Transverse colon (tissue), 4 donors: ENCODE measurements around the gene HCK. TPM values are rescaled to one million over a fixed set of nuclear protein-coding genes. Genes with fewer than 3 reads are reported as not detected.

Source experiments
- DNase-seq: peaks from one replicate; pipeline ENCODE4 v3.0.0-alpha.2; 2019
- H3K27ac ChIP-seq, 4 donors: fragments of 200-600 bp; sonication (generic); 2 replicates each; pipeline ENCODE4 v1.5.1; 2016 to 2018; ENCODE audit warnings: inconsistent platforms in 4 of 4
- H3K27me3 ChIP-seq: fragments of 200-600 bp; sonication (generic); 2 replicates; pipeline ENCODE4 v1.5.1; 2017; ENCODE audit warnings: inconsistent platforms
- H3K36me3 ChIP-seq, 4 donors: fragments of 200-600 bp; sonication (generic); 2 replicates each; pipeline ENCODE4 v1.5.1; 2017 to 2019; ENCODE audit warnings: inconsistent platforms in 4 of 4
- H3K4me1 ChIP-seq, 4 donors: fragments of 200-600 bp; sonication (generic); 2 replicates each; pipeline ENCODE4 v1.5.1; 2017 to 2020; ENCODE audit warnings: inconsistent platforms in 4 of 4
- H3K4me3 ChIP-seq, 4 donors: fragments of 200-600 bp; sonication (generic); 1 replicate in 1 of 4; 2 replicates in 3 of 4; pipeline versions ENCODE4 v1.5.1 to v1.6.1; 2017 to 2019; ENCODE audit warnings: inconsistent platforms in 4 of 4
- H3K9me3 ChIP-seq, 2 donors: fragments of 200-600 bp; sonication (generic); 2 replicates each; pipeline ENCODE4 v1.5.1; 2017 to 2019; ENCODE audit warnings: inconsistent platforms in 2 of 2
- CTCF ChIP-seq, 5 experiments: fragments of 200-600 bp in 3 of 5; fragments of 450-650 bp in 2 of 5; sonication (generic) in 3 of 5; IDR thresholded peaks; 1 replicate in 2 of 5; 2 replicates in 3 of 5; pipeline ENCODE4 v1.5.1; 2016 to 2017; ENCODE audit warnings: antibody characterized with exemption in 5 of 5, inconsistent platforms in 3 of 5, mild to moderate bottlenecking in 2 of 5, moderate library complexity in 1 of 5
- EP300 ChIP-seq: sonication (generic); formaldehyde crosslinking; IDR thresholded peaks from one replicate; pipeline ENCODE4 v1.6.1; 2017; ENCODE audit warnings: antibody characterized with exemption, low read depth
- POLR2A ChIP-seq: fragments of 450-650 bp; IDR thresholded peaks from one replicate; pipeline ENCODE4 v1.6.1; 2016; ENCODE audit warnings: antibody characterized with exemption, mild to moderate bottlenecking, moderate library complexity
- POLR2AphosphoS5 ChIP-seq, 3 donors: sonication (generic); formaldehyde crosslinking; IDR thresholded peaks; one replicate each; pipeline ENCODE4 v1.6.1; 2016; ENCODE audit warnings: antibody characterized with exemption in 3 of 3
- WGBS, 2 donors: methylation state at CpG; one replicate each; pipeline ENCODE4 v1.1.5; 2018; ENCODE audit warnings: low coverage in 1 of 2; 5-methylcytosine and 5-hydroxymethylcytosine counted together
- in situ Hi-C, 4 donors: fragments of 200-750 bp; cut with MboI; loops; one replicate each; pipeline versions ENCODE4 v1.15.0 to v1.15.1; 2017; ENCODE audit warnings: low sequenced_read_pairs in 3 of 4, low pct_ligation_motif_present in 1 of 4, low pct_unique_long_range_greater_than_20kb in 1 of 4
- intact Hi-C: fragments of 100-400 bp; cut with DNase I; formaldehyde crosslinking; loops from one replicate; pipeline ENCODE4 v1.15.1; 2023; ENCODE audit warnings: low total_unique reads
- total RNA-seq, 4 donors: library from RNA; depleted of rRNA; stranded (reverse); fragments of >200 nt; gene quantifications; one replicate each; pipeline ENCODE4 v1.1.0, GENCODE V29; 2016

The HCK gene
- total RNA-seq, 4 donors from 2014 or later: 9.7 to 22.7 (median 11.7) TPM

DNA sequence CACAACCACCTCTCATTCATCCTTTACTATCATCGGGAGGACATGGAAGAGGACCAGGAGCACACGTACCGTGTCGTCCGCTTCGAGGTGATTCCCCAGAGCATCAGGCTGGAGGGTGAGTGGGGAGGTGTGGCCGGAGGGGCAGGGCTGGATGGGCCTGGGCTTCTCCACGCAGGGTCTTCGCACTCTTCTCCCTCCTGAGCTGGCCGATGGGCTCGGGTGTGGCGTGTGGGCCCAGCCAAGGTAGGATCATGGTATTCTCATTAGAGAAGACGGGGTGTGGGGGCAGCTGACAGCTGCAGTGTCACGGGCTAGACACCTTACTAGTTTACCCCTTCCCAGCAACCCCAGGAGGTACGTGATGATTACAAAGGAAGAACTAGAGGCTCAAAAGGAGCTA, 90.9 kb downstream of the HCK start:
- no peak for DNase-seq
- in situ Hi-C loops: no loop called here
- TF ChIP-seq CTCF (IDR thresholded peaks at IDR 0.05) (no peak), POLR2A (no peak), EP300 (no peak), POLR2AphosphoS5 (IDR thresholded peaks at IDR 0.05) (no peak)
- H3K27ac ChIP-seq: no peak overlapping the region
- 93 to 100% methylated on average over 1 to 15 of the region's 15 CpGs for WGBS, 2 donors
- H3K9me3 ChIP-seq: no peaks in the 10 kb centered on the region
- no peaks in the 10 kb centered on the region for H3K4me1 ChIP-seq
- no peaks in the 10 kb centered on the region for H3K27me3 ChIP-seq
- peaks cover 0 to 75% (median 34%) of the 10 kb centered on the region in 4 donors for H3K36me3 ChIP-seq
- H3K4me3 ChIP-seq: no peak overlapping the region
- intact Hi-C loops: no loop called here

GRCh38 chr20:32144898-32145662, 93.0 kb downstream of the HCK start:
- Histone ChIP-seq H3K36me3 (peaks cover 0 to 76% (median 34%) of the 10 kb centered on the region in 4 donors), H3K4me1 (no peaks in the 10 kb centered on the region), H3K4me3 (no peak overlapping the region), H3K9me3 (no peaks in the 10 kb centered on the region), H3K27me3 (no peaks in the 10 kb centered on the region), H3K27ac (no peak overlapping the region)
- DNase-seq: no peak
- intact Hi-C loops (no loop called here), in situ Hi-C loops (no loop called here)
- 91 to 100% methylated on average over 2 to 8 of the region's 8 CpGs for WGBS, 2 donors
- TF ChIP-seq POLR2AphosphoS5 (IDR thresholded peaks at IDR 0.05) (no peak), EP300 (no peak), CTCF (IDR thresholded peaks at IDR 0.05) (no peak), POLR2A (no peak)

DNA sequence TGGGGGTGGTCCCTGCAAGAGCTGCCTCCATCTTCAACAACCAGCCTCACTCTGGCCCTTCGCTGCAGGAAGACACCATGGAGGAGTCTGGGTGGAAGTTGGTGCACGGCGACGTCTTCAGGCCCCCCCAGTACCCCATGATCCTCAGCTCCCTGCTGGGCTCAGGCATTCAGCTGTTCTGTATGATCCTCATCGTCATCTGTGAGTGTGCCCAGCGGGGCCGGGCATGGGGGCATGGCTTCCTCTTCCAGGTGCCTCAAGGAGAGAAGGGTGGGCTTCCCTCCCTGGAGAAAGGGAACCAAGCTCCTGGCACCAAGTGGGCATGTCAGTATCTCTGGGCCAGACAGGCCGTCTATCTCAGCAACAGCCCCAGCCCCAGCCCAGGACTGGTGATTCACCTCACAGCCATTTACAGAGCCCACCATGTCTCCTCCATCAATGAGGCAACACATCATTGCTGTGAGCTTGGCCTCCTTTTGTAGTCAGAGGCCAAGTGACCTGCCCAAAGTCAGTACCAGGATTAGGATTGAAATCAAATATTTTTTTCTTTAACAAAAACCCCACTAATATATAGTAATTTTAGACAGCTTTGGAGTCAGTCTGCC, 97.6 kb downstream of the HCK start:
- in situ Hi-C loops: no loop called here
- intact Hi-C loops: no loop called here
- DNase-seq: no peak
- H3K4me3 ChIP-seq: no peak overlapping the region
- H3K36me3 ChIP-seq: peaks cover 0 to 66% (median 23%) of the 10 kb centered on the region in 4 donors
- H3K9me3 ChIP-seq: no peaks in the 10 kb centered on the region
- H3K4me1 ChIP-seq: peaks cover 0 to 6% (median 3%) of the 10 kb centered on the region in 4 donors
- no peak overlapping the region for H3K27ac ChIP-seq
- H3K27me3 ChIP-seq: no peaks in the 10 kb centered on the region
- no peak for TF ChIP-seq POLR2A
- TF ChIP-seq CTCF (IDR thresholded peaks at IDR 0.05): no peak
- TF ChIP-seq POLR2AphosphoS5 (IDR thresholded peaks at IDR 0.05): no peak
- TF ChIP-seq EP300: no peak
- 93% methylated on average over 8 of the region's 8 CpGs; no CpG with 5 or more reads in 1 of the 2 donors for WGBS, 2 donors

DNA sequence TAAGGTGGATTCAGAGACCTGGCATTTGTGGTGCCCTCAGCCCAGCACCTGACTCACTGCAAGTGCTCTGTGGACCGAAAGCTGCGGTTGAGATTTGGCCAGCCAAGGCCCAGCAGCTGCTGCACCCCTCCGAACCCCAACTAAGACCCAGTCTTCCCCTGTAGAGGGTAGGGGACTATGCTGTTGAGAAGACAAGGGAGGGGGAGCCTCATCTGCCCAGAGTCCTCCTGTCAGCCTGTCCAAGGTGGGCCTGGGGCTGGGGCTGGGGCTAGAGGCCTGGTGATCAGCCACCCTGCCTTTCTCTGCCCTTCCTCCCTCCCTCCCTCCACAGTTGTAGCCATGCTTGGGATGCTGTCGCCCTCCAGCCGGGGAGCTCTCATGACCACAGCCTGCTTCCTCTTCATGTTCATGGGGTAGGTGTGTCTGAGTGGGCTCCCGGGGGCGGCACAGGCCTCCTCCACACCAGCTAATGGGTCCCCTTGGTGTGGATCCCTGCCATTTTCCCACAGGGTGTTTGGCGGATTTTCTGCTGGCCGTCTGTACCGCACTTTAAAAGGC, 98.3 kb downstream of the HCK start:
- Histone ChIP-seq H3K4me3 (no peak overlapping the region), H3K27ac (no peak overlapping the region), H3K4me1 (peaks cover 0 to 9% (median 7%) of the 10 kb centered on the region in 4 donors), H3K9me3 (no peaks in the 10 kb centered on the region), H3K36me3 (peaks cover 0 to 59% (median 20%) of the 10 kb centered on the region in 4 donors), H3K27me3 (no peaks in the 10 kb centered on the region)
- in situ Hi-C loops: no loop called here
- DNase-seq: no peak
- intact Hi-C loops: no loop called here
- TF ChIP-seq CTCF (IDR thresholded peaks at IDR 0.05) (no peak), EP300 (no peak), POLR2AphosphoS5 (IDR thresholded peaks at IDR 0.05) (no peak), POLR2A (no peak)
- WGBS, 2 donors: 93 to 97% methylated on average over 5 to 10 of the region's 10 CpGs
